Liver (tissue), 9 donors: Measurements from ENCODE around the gene ABCC11. TPM values are rescaled to one million over a fixed set of nuclear protein-coding genes. Genes with fewer than 3 reads are reported as not detected.

Experiments used
- DNase-seq: peaks from one replicate; pipeline ENCODE4 v3.0.0-alpha.2; 2017; ENCODE audit warnings: low spot score
- H3K27ac ChIP-seq, 2 donors: one replicate each; pipeline ENCODE4 v1.7.0; 2013; ENCODE audit warnings: inconsistent platforms in 2 of 2, low read length in 2 of 2, control low read depth in 1 of 2, low read depth in 1 of 2, mild to moderate bottlenecking in 1 of 2
- H3K27me3 ChIP-seq, 4 donors: one replicate each; pipeline versions ENCODE4 v1.6.1 to v1.7.0; 2013; ENCODE audit warnings: low read length in 3 of 4, inconsistent platforms in 1 of 4, mild to moderate bottlenecking in 1 of 4, moderate library complexity in 1 of 4; ENCODE audit not compliant: control insufficient read depth in 4 of 4, insufficient read depth in 4 of 4
- H3K36me3 ChIP-seq, 4 donors: one replicate each; pipeline versions ENCODE4 v1.6.1 to v1.7.0; 2013; ENCODE audit warnings: low read length in 3 of 4, mild to moderate bottlenecking in 3 of 4, low read depth in 1 of 4, moderate library complexity in 1 of 4; ENCODE audit not compliant: control insufficient read depth in 4 of 4, insufficient read depth in 3 of 4
- H3K4me1 ChIP-seq, 4 donors: one replicate each; pipeline versions ENCODE4 v1.6.1 to v1.7.0; 2013; ENCODE audit warnings: low read length in 3 of 4, mild to moderate bottlenecking in 3 of 4, moderate library complexity in 1 of 4; ENCODE audit not compliant: control insufficient read depth in 4 of 4, insufficient read depth in 4 of 4
- H3K4me3 ChIP-seq, 3 donors: one replicate each; pipeline versions ENCODE4 v1.6.1 to v1.7.0; 2013; ENCODE audit warnings: low read length in 3 of 3, control low read depth in 1 of 3, low read depth in 1 of 3, mild to moderate bottlenecking in 1 of 3
- H3K9ac ChIP-seq, 2 donors: one replicate each; pipeline ENCODE4 v1.7.0; 2013; ENCODE audit warnings: low read length in 2 of 2, mild to moderate bottlenecking in 2 of 2, moderate library complexity in 2 of 2, control low read depth in 1 of 2, low read depth in 1 of 2
- H3K9me3 ChIP-seq, 4 donors: one replicate each; pipeline versions ENCODE4 v1.6.1 to v1.7.0; 2013; ENCODE audit warnings: low read length in 3 of 4; ENCODE audit not compliant: control insufficient read depth in 4 of 4
- ATF3 ChIP-seq: IDR thresholded peaks from 2 replicates; pipeline ENCODE4 v1.6.1; 2016; ENCODE audit warnings: antibody characterized with exemption
- CTCF ChIP-seq: fragments of 150-350 bp; IDR thresholded peaks from 2 replicates; pipeline ENCODE4 v1.5.1; 2017; ENCODE audit warnings: improper control_type of control experiment, low read depth, low read length; ENCODE audit not compliant: missing input control
- EGR1 ChIP-seq, 2 donors: IDR thresholded peaks; 2 replicates each; pipeline ENCODE4 v1.6.1; 2016 to 2018; ENCODE audit warnings: antibody characterized with exemption in 2 of 2, low read depth in 2 of 2
- FOXA1 ChIP-seq: IDR thresholded peaks from 2 replicates; pipeline ENCODE4 v1.6.1; 2016; ENCODE audit warnings: antibody characterized with exemption
- FOXA2 ChIP-seq: IDR thresholded peaks from 2 replicates; pipeline ENCODE4 v1.6.1; 2016; ENCODE audit warnings: antibody characterized with exemption
- GABPA ChIP-seq, 2 donors: IDR thresholded peaks in 1 of 2; conservative IDR thresholded peaks in 1 of 2; 2 replicates each; pipeline ENCODE4 v1.6.1; 2016; ENCODE audit warnings: antibody characterized with exemption in 2 of 2, mild to moderate bottlenecking in 1 of 2, moderate library complexity in 1 of 2
- HNF4G ChIP-seq: IDR thresholded peaks from 2 replicates; pipeline ENCODE4 v1.6.1; 2016; ENCODE audit warnings: antibody characterized with exemption
- MAX ChIP-seq: IDR thresholded peaks from 2 replicates; pipeline ENCODE4 v1.6.1; 2016; ENCODE audit warnings: antibody characterized with exemption
- NR2F2 ChIP-seq: IDR thresholded peaks from 2 replicates; pipeline ENCODE4 v1.6.1; 2016; ENCODE audit warnings: antibody characterized with exemption
- REST ChIP-seq: IDR thresholded peaks from 2 replicates; pipeline ENCODE4 v1.6.1; 2016; ENCODE audit warnings: antibody characterized with exemption, mild to moderate bottlenecking
- RXRA ChIP-seq, 2 donors: IDR thresholded peaks; 2 replicates each; pipeline ENCODE4 v1.6.1; 2017 to 2018; ENCODE audit warnings: antibody characterized with exemption in 2 of 2, mild to moderate bottlenecking in 1 of 2
- SP1 ChIP-seq: IDR thresholded peaks from 2 replicates; pipeline ENCODE4 v1.6.1; 2018; ENCODE audit warnings: antibody characterized with exemption, mild to moderate bottlenecking
- TAF1 ChIP-seq: conservative IDR thresholded peaks from 2 replicates; pipeline ENCODE4 v1.6.1; 2016; ENCODE audit warnings: antibody characterized with exemption, mild to moderate bottlenecking
- YY1 ChIP-seq: IDR thresholded peaks from 2 replicates; pipeline ENCODE4 v1.6.1; 2016; ENCODE audit warnings: antibody characterized with exemption, mild to moderate bottlenecking
- ZBTB33 ChIP-seq: IDR thresholded peaks from 2 replicates; pipeline ENCODE4 v1.6.1; 2016; ENCODE audit warnings: antibody characterized with exemption
- WGBS: extraction: QIAGEN DNeasy Blood & Tissue Kit; methylation state at CpG from one replicate; pipeline ENCODE4 v1.1.7; 2013; 5-methylcytosine and 5-hydroxymethylcytosine counted together
- polyA plus RNA-seq, 2 donors: library from polyadenylated mRNA; stranded (reverse) in 1 of 2; unstranded in 1 of 2; fragments of 200-250 nt in 1 of 2; fragments of >200 nt in 1 of 2; fragmentation: Nextera tagmentation in 1 of 2; extraction: Ambion mirVana in 1 of 2; gene quantifications; one replicate each; pipeline versions ENCODE4 v1.2.1 to v1.2.3, GENCODE V29; 2013 to 2015
- total RNA-seq, 2 donors: library from RNA; depleted of rRNA; stranded (reverse); fragments of >200 nt; gene quantifications; one replicate each; pipeline ENCODE4 v1.2.3, GENCODE V29; 2014
- donor health status: healthy.
- donor health status: healthy.
- donor health status: healthy.
- donor health status: healthy.
- donor health status: healthy.

ABCC11 gene
- total and polyA plus RNA-seq, 4 donors = 1.4 to 22.3 (median 2.7) TPM

- Histone ChIP-seq H3K9ac (no peak overlapping the region), H3K4me3 (no peak overlapping the region), H3K36me3 (peaks cover 3 to 18% (median 14%) of the 10 kb centered on the region in 4 donors), H3K27ac (peak overlapping the region in 1 of 2 donors; percentile 52), H3K9me3 (no peaks in the 10 kb centered on the region), H3K4me1 (peaks cover 2 to 30% (median 28%) of the 10 kb centered on the region in 4 donors), H3K27me3 (no peaks in the 10 kb centered on the region)
- WGBS = 72% methylated on average over 5 of the region's 5 CpGs
- TF ChIP-seq REST (no peak), RXRA (IDR thresholded peaks at IDR 0.05) (no peak), ZBTB33 (no peak), CTCF (no peak), TAF1 (no peak), ATF3 (no peak), YY1 (no peak), FOXA2 (no peak), SP1 (no peak), EGR1 (IDR thresholded peaks at IDR 0.05; ENCODE audit: low read depth in 2 of 2) (no peak), GABPA (IDR thresholded peaks at IDR 0.05 in 1 of 2, conservative IDR thresholded peaks at IDR 0.05 in 1 of 2) (no peak), FOXA1 (no peak), MAX (no peak), HNF4G (no peak), NR2F2 (no peak)
- DNase-seq = no peak
Observed at GRCh38 chr16:48250520-48251278, 3.4 kb upstream of the ABCC11 start.

- Histone ChIP-seq H3K9me3 (no peaks in the 10 kb centered on the region), H3K9ac (peak overlapping the region; percentile 97 to 100), H3K4me1 (peaks cover 2 to 31% (median 17%) of the 10 kb centered on the region in 4 donors), H3K27me3 (no peaks in the 10 kb centered on the region), H3K36me3 (no peaks in the 10 kb centered on the region), H3K27ac (peak overlapping the region; percentile 95 to 98), H3K4me3 (peak overlapping the region; percentile 87 to 91 (median 88))
- DNase-seq = no peak
- 17% methylated on average over 2 of the region's 2 CpGs for WGBS
- TF ChIP-seq RXRA (IDR thresholded peaks at IDR 0.05) (peak in 1 of 2 donors; percentile 20), ZBTB33 (no peak), GABPA (IDR thresholded peaks at IDR 0.05 in 1 of 2, conservative IDR thresholded peaks at IDR 0.05 in 1 of 2) (peak in 1 of 2 donors; percentile 20), MAX (peak; percentile 32), TAF1 (peak; percentile 66), CTCF (no peak)
Observed at GRCh38 chr16:48246066-48246465, 1.3 kb downstream of the ABCC11 start.
